GM19452 (cell line): ENCODE data around the gene LCMT2.

Experiments used
- ATAC-seq: cut with Tn5 transposase; IDR thresholded peaks from one replicate; pipeline ENCODE4 v1.9.1; 2021; ENCODE audit not compliant: unreplicated experiment

Gene LCMT2, protein sequence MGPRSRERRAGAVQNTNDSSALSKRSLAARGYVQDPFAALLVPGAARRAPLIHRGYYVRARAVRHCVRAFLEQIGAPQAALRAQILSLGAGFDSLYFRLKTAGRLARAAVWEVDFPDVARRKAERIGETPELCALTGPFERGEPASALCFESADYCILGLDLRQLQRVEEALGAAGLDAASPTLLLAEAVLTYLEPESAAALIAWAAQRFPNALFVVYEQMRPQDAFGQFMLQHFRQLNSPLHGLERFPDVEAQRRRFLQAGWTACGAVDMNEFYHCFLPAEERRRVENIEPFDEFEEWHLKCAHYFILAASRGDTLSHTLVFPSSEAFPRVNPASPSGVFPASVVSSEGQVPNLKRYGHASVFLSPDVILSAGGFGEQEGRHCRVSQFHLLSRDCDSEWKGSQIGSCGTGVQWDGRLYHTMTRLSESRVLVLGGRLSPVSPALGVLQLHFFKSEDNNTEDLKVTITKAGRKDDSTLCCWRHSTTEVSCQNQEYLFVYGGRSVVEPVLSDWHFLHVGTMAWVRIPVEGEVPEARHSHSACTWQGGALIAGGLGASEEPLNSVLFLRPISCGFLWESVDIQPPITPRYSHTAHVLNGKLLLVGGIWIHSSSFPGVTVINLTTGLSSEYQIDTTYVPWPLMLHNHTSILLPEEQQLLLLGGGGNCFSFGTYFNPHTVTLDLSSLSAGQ

DNA sequence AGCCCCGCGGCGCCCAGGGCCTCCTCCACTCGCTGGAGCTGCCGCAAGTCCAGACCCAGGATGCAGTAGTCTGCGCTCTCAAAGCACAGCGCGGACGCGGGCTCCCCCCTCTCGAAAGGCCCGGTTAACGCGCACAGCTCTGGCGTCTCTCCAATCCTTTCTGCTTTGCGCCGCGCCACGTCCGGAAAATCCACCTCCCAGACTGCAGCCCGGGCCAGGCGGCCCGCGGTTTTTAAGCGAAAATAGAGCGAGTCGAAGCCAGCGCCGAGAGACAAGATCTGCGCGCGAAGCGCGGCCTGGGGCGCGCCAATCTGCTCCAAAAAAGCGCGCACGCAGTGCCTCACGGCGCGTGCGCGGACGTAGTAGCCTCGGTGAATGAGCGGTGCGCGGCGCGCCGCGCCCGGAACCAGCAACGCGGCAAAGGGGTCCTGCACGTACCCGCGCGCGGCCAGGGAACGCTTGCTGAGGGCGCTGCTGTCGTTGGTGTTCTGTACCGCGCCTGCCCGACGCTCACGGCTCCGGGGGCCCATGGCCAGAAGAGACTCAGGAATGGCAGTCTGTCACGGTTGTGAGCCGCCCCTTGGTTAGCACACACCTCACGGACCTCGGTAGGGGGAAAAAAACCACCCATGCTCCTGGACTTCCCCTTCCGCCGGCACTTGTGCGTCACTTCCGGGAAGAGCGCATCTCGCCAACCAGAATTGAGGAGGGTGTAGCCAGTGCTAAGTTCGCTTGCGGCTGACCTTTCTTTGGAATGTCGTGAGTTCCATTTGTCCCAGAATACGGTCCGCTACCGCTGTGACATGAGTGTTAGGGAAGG, at the start of gene LCMT2:
TSS of gene LCMT2 (minus strand) at position 614 of the 820 bp plus-strand sequence. CDS start at position 530, 84 bp downstream.
- ATAC-seq: peak; percentile 90

DNA sequence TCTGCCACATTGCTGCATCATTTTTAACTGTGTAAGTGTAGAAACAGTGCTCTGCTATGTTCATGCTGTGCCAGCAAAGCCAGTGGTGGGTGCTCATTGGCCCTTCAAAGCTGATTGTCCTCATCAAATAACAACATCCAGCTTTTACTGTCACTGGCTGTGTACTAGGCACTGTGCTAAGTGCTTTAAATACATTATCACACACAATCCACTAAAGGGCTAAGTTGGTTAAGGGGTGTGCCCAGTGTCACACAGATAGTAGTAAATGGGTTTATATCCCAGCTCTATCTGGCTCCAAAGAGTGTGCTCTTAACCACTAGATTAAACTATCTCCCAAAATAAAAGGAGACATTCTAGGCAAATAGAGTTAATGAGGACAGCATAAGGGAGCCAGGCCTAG, 48.2 kb upstream of the LCMT2 start:
- no peak for ATAC-seq

DNA sequence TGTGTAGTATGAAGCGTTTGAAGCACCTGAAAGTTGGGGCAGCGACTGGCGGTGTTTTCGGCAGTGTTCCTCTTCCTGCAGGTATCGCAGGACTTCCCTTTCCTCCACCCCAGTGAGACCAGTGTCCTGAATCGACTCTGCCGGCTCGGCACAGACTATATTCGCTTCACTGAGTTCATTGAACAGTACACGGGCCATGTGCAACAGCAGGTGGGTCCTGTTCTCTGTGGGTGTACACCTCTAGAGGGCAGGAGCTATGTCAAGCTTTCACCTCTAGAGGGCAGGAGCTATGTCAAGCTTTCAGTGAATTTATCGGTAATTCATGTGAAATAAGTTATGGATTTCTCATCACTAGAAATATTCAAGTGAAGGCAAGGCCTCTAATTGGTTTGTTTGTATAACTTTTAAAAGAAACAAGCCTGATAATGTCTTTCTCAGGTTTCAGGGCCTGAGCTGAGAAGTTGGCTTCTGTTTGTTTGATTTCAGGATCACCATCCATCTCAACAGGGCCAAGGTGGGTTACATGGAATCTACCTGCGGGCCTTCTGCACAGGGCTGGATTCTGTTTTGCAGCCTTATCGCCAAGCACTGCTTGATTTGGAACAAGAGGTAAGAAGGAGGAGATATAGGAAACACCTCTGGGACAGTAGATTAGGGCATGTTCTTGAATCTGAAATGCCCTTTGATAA, 45.8 kb upstream of the LCMT2 start:
- ATAC-seq: no peak

DNA sequence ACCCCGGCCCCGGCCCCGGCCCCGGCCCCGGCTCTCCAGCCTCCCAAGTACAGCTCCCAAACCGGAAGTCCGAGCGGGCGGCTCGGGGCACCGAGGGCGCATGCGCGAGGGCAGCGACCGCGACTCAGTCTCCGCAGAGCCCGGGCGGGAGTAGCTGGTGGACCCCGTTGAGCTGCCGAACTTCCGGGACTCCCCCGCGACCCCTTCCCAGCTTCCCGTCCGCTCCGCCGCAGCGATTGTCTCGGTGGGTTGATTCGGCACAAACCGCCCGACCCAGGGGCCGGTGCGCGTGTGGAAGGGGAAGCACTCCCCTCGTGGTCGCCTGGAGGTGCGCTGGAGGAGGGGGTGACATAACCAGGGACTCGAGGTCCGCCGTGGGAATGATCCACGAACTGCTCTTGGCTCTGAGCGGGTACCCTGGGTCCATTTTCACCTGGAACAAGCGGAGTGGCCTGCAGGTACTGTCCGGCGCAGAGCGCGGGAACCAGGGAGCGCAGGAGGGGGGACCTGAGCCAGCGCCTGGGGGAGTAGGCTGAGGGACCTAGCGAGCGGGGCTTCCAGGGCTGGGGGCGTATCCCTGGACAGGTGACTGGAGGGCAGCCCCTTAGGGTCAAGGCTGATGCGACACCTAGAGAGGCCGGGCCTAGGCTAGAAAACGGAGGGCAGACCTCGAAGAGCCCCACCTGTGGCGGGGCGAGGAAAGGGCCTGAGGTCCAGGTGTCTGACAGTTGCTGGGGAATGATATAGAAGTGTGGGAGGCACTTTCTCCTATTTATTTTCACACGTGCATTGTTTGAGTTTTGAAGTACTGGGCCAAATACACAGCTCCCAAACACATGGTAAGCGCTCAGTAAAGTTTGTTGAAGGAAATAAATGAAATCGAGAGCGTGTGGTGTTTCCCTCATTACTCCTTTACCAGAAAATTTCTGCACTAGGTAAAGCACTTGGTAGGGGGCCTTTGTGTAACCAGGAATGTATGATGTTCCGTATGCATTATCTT, 40.9 kb upstream of the LCMT2 start, which contains the start of the genes TUBGCP4 and ZSCAN29:
TSS of gene TUBGCP4 (plus strand) at position 127 of the 1,000 bp plus-strand sequence. CDS start at position 381, 254 bp downstream.
TSS of gene ZSCAN29 (minus strand) at position 69 of the 1,000 bp plus-strand sequence. CDS start 1,130 bp downstream, outside the sequence.
- peak; percentile 68 for ATAC-seq

DNA sequence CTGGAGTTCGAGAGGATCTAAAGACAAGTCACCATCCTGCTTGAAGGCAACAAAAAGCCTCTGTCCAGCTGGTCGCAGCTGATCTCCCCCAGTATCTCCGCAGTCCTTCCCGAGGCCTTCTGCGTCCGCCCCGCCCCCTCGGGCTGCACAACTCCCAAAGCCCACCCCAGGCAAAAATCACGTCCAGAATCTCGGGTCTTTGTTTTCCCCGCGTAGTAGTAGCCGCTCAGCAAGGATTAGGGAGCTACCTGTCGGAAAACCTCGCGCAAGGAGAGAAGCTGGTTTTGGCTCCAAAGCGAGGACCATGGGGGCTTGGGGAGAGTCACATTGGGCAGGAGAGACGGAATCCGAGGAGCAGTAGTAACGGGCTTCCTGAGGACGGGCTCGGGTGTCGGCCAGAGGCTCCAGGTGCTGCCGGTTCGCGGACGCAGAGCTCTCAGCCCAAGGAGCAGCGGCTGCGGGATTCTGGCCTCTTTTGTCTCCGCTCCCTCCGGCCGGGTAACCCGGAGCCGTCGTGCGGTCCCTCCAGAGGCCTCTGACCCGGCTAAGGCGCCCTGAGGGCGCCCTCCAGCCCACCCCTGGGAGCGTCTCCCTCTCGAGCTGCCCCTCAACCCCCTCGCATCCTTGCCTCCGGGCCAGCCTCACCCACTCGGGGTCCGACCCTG, 40.1 kb upstream of the LCMT2 start:
- ATAC-seq: peak; percentile 30

DNA sequence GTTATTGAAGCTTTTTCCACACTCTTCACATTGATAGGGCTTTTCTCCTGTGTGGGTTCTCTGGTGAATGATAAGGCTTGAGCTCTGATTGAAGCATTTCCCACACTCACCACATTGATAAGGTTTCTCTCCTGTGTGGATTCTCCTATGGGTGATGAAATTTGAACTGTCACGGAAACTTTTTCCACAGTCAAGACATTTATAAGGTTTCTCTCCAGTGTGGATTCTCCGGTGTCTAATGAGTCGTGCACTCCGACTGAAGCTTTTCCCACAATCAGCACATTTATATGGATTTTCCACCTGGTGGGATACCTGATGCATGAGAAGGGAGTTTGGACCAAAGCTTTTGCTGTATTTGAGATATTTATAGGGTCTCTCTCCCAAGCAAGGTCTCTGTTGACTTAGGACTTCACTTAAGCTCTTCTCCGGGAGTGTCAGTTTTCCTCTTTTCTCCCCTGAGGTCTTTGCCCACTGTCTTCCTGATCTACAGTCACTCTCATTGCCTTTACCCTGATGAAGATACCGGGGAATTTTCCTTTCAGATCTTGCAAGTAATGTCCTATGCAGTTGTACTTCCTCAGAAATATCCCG, 31.0 kb upstream of the LCMT2 start:
- no peak for ATAC-seq

DNA sequence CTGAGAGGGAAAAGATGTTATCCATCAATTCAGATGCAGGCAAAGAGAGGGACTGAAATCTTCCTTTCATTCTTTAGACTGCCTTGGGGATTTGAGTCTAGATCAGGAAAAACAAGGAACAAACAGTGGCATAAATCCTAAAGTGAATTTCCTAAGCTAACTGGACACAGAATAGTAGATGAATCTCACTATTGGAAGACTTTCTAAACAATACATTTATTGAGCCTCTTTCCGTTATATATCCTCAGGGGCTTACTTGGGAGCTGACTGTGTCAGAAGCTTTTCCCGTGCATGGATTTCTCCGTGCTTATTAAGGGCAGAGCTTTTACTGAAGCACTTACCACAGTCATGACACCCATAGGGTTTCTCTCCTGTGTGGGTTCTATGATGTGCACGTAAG, 30.4 kb upstream of the LCMT2 start:
- no peak for ATAC-seq

DNA sequence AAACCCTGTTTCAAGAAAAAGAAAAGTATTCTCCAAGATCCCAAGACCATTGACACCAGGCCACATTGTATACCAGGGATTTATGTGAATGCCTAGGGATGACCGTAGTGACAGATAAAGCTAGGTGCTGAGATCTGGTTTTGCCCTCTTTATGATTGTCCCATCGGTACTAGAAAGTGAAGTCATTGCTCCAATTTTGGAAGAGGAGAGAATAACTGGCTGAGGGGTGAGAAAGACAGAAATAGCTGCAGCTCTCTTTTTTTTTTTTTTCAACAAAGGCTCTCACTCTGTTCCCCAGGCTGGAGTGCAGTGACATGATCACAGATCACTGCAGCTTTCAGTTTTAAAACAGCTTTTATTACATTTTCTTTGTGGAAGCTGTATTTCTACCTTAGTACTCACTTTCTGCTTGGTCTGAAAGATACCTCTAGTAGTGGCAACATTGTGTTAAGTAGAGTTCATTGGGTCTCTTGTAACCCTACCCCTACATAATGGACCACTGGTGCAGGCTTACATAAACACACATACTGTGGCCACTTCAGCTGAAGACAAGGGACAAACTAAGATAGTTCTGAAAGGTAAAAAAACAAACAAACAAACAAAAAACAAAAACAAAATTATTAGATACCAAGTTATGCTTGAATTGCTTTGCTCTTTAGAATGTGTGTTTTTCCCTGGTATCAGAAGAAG, 22.5 kb upstream of the LCMT2 start:
- no peak for ATAC-seq

DNA sequence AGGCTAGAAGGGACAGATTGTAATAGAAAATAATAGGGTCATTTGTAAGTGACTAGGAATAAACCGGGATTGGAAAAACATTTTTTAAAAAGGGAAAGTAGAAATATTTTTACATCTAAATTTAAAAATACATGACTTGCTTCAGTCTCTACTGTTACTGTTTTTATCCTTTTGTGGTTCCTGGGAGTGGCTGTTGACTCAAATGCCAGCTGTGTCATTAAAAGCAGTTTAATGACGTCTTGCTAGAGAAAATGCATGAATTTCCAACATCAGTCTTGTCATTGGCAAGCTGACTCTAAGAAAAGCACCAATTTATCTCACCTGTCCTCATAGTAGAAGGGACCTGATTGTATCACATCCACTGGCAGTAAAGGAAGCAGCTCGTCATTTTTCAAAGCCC, 16.7 kb upstream of the LCMT2 start:
- ATAC-seq: no peak

DNA sequence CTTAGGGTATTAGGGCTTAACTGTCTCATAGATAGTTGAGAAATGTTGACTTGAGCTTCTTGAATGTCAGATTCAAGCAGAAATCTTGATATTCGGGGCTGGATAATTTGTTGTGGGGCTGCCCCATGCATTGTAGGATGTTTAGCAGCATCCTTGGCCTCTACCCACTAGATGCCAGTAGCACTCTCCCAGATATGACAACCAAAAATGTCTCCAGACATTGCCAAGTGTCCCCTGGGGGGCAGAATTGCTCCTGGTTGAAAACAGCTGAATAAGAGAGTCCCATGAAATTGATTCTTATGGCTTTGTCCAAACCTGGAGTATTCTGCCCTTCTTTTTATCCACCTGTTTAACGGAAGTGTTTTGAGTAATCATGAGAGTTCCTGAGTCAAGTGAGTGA, 15.9 kb upstream of the LCMT2 start:
- no peak for ATAC-seq

DNA sequence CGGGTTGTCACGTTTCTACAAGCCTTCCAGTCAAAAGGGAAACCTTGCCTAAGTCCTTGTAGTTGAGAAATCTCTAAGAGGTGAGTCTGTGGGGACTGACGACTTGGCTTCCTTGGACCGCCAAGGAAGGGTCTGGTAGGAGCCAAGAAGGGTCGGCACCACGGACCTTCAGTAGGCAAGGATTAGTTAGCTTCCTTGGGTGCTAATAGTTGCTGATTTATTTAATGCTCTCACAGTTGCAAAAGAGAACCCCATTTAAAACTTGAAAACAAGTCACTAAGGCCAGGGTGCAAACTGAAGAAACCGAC, 361 bp upstream of the LCMT2 start:
- peak; percentile 29 for ATAC-seq

DNA sequence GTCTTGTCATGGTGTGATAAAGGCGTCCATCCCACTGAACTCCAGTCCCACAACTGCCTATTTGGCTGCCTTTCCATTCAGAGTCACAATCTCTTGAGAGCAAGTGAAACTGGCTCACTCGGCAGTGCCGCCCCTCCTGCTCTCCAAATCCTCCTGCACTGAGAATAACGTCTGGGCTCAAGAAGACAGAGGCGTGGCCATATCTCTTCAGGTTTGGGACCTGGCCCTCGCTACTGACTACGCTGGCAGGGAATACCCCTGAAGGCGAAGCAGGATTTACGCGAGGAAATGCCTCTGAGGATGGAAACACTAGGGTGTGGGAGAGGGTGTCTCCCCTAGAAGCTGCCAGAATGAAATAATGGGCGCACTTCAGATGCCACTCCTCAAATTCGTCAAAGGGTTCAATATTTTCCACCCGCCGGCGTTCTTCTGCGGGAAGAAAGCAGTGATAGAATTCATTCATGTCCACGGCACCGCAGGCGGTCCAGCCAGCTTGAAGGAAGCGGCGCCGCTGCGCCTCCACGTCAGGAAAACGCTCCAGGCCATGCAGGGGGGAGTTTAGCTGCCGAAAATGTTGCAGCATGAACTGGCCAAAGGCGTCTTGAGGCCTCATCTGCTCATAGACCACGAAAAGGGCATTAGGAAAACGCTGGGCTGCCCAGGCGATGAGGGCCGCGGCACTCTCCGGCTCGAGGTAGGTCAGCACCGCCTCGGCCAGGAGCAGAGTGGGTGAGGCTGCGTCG, 985 bp downstream of the LCMT2 start:
- ATAC-seq: no peak

DNA sequence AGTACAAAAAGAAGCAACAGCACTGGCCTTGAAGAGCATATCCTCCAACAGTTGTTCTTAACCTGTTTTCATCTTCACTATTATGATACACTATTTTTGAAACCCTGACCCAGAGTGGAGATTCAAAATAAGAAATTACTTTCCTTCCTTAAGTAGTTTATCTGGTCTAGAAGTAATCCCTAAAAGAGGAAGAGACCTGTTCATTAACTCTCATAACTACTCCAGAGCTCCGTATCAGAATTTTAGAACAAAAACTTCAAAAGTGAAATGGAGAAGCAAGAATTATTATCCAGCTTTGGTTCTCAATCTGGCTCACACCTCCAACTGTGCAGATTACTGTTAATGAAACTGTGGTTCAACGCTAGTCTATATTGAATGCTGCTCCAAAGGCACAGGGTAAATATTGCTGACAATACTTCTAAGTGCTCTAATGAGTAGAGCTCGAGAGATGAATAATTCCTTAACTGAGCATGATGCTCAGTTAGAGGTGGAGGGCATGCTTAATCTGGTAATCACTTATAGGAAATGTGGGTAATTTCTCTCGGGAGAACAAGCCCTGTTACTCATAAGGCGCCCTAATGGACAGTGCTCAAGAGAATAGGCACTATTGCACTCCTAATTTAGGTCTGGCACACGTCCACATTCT, 5.2 kb downstream of the LCMT2 start:
- no peak for ATAC-seq

DNA sequence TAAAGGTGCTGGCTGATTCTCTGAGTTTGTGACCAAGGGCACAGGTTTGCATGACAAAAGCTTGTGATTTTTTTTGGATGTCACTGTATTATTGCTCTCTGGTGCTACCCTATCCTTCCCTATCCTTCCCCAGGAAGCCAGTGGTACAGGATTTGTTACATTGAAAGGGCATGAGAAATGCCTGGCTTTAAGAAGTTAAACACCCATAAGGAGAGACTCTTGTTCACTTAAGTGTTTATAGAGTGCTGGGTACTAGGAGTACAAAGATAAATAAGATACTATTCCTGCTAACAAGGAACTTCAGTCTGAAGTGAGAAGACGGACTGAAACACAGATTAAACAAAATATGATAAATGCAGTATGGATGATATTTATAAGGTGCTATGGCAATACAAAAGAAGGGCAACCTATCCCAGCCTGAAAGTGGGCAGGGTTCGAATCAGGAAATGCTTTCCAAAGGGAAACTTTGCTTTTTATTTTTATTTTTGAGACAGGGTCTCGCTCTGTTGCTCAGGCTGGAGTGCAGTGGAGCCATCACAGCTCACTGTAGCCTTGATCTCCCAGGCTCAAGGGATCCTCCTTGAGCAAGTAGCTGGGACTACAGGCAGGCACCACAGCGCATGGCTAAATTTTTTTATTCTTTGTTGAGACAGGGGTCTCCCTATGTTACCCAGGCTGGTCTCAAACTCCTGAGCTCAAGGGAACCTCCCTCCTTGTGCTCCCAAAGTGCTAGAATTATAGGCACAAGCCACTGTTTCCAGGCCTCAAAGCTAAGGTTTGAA, 11.2 kb downstream of the LCMT2 start:
- no peak for ATAC-seq

DNA sequence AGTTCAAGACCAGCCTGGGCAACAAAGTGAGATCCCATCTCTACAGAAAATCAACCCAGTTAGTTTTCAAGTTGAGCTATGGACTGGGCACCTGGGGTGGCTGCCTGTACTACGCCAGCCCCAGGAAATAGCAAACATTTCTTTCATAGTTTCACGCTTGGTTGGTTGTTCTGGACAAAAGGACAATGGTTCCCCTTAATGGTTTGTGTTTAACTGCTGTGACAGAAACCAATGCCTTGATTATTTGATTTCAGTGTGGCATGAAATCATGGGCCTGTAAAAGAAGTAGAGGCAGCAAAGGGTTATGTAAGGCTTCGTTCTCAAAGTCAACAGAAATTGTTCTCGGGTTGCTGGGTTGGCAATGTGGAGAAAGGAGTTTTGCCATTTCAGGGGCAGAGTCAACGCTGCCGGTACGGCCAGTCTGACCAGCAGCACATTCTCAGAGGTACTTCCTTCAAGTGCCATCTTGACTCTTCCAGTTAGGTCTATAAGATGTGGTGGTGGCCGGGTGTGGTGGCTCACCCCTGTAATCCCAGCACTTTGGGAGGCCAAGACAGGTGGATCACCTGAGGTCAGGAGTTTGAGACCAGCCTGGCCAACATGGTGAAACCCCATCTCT, 12.7 kb downstream of the LCMT2 start:
- no peak for ATAC-seq

DNA sequence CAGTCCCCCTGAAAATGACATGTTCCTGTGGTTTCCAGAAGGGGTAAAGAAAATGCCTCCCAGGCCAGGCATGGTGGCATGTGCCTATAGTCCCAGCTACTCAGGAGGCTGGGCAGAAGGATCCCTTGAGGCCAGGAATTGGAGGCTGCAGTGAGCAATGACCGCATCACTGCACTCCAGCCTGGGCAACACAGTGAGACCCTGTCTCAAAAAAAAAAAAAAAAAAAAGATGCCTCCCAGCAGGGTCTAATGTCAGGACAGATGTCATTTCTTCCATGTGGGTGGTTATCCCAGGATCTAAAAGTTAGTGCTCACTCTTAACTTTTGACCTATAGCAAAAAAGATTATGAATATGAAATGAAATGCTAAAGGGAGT, 13.4 kb downstream of the LCMT2 start:
- ATAC-seq: no peak
